HG03565 (cell line): ENCODE results near the gene C10orf71.

Source experiments
- ATAC-seq: cut with Tn5 transposase; IDR thresholded peaks from one replicate; pipeline ENCODE4 v1.9.1; 2021; ENCODE audit warnings: mild to moderate bottlenecking, moderate library complexity; ENCODE audit not compliant: unreplicated experiment

The C10orf71 gene

GRCh38 chr10:49272251-49273081 lies 26.5 kb upstream of the C10orf71 start:
- ATAC-seq, result no peak

- ATAC-seq, result no peak
Measured at GRCh38 chr10:49273082-49273465, 25.9 kb upstream of the C10orf71 start.

- ATAC-seq, result no peak
Measured at GRCh38 chr10:49273626-49274025, 25.3 kb upstream of the C10orf71 start.

- ATAC-seq, result no peak
Measured at GRCh38 chr10:49274886-49275285, 24.1 kb upstream of the C10orf71 start.

- no peak for ATAC-seq
Measured at GRCh38 chr10:49275896-49276295, 23.1 kb upstream of the C10orf71 start.

- ATAC-seq, result no peak
Measured at GRCh38 chr10:49276596-49276995, 22.4 kb upstream of the C10orf71 start.

- no peak for ATAC-seq
Measured at GRCh38 chr10:49277973-49278372, 21.0 kb upstream of the C10orf71 start.

- ATAC-seq, result no peak
Measured at GRCh38 chr10:49278497-49278981, 20.4 kb upstream of the C10orf71 start.

- no peak for ATAC-seq
Measured at GRCh38 chr10:49279015-49279880, 19.7 kb upstream of the C10orf71 start.

GRCh38 chr10:49280001-49280408 lies 19.0 kb upstream of the C10orf71 start:
- ATAC-seq, result no peak

GRCh38 chr10:49281461-49281860 lies 17.5 kb upstream of the C10orf71 start:
- no peak for ATAC-seq

GRCh38 chr10:49282306-49282705 lies 16.7 kb upstream of the C10orf71 start:
- no peak for ATAC-seq

- no peak for ATAC-seq
Measured at GRCh38 chr10:49282879-49283341, 16.1 kb upstream of the C10orf71 start.

- no peak for ATAC-seq
Measured at GRCh38 chr10:49283491-49283890, 15.5 kb upstream of the C10orf71 start.

- no peak for ATAC-seq
Measured at GRCh38 chr10:49284356-49284755, 14.6 kb upstream of the C10orf71 start.

- ATAC-seq, result no peak
Measured at GRCh38 chr10:49285232-49285631, 13.7 kb upstream of the C10orf71 start.

- no peak for ATAC-seq
Measured at GRCh38 chr10:49286686-49287085, 12.3 kb upstream of the C10orf71 start.

GRCh38 chr10:49287689-49288340 lies 11.2 kb upstream of the C10orf71 start:
- no peak for ATAC-seq

GRCh38 chr10:49288341-49289065 lies 10.5 kb upstream of the C10orf71 start:
- no peak for ATAC-seq

- no peak for ATAC-seq
Measured at GRCh38 chr10:49289480-49289879, 9.5 kb upstream of the C10orf71 start.
